Cardiac fibroblast (primary cell): ENCODE measurements around the gene METTL26.

Experiments
- DNase-seq, 2 donors: peaks; one replicate each; pipeline versions ENCODE4 v3.0.0 to v3.0.0-alpha.2; 2010; ENCODE audit warnings: low read depth in 2 of 2
- H3K4me3 ChIP-seq, 2 donors: replicated peaks in 1 of 2; 1 replicate in 1 of 2; 2 replicates in 1 of 2; pipeline ENCODE4 v1.5.1; 2011; ENCODE audit warnings: low read depth in 2 of 2, low read length in 2 of 2, mild to moderate bottlenecking in 2 of 2, moderate library complexity in 1 of 2
- CTCF ChIP-seq: IDR thresholded peaks from one replicate; pipeline ENCODE4 v1.5.1; 2011; ENCODE audit warnings: low read depth, mild to moderate bottlenecking, low read length, inconsistent platforms

The METTL26 gene

DNA sequence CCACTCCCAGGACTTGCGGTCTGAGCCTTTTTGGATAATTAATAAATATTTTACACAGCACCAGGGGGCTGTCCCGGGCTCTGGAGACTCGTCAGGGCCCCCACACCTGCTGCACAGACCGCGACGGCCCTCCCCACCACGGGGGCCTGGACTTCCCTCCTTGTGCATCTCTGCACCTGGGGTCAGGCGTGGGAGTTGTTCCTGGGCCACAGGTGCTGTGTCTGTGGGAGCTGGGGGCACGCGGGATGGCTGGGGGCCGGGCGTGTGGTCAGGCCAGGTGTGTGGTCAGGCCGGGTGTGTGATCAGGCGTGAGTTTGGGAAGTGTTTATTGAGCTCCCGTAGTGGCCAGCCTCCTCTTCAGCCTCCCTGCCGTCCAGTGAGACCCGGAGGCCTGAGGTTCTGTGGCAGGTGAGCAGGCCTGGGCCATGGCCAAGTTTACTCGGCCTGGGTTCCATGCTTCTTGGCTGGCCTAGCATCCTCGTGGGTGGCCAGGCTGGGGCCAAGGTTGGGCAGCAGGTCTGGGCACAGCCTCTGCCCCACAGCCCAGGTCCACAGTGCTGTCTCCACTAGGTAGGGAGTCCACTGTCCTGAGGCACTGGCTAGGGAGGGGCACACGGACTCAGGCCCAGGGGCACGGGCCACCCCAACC lies 42.2 kb upstream of the METTL26 start:
- no peak overlapping the region for H3K4me3 ChIP-seq
- no peak for TF ChIP-seq CTCF
- no peak for DNase-seq

DNA sequence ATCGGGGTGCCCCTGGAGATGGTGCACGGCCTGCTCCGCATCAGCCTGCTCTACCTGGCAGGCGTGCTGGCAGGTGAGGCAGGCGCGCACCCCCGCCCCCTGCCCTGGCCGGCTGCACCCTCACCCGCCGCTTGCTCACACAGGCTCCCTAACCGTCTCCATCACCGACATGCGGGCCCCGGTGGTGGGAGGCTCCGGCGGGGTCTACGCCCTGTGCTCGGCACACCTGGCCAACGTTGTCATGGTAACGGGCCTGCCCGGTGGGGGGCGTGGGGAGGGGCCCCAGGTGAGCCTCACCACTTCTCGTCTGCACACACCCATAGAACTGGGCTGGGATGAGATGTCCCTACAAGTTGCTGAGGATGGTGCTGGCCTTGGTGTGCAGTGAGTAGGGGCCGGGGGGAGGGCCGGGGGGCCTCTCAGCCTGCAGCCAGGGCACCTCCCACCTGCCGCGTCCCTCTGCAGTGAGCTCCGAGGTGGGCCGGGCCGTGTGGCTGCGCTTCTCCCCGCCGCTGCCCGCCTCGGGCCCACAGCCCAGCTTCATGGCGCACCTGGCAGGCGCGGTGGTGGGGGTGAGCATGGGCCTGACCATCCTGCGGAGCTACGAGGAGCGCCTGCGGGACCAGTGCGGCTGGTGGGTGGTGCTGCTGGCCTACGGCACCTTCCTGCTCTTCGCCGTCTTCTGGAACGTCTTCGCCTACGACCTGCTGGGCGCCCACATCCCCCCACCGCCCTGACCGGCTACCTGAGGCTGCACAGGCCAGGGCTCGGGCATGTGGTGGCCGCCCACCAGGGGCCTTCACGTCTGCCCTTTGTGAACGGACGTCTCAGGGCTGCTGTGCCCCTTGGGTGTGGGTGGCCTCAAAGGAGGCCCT lies 41.4 kb upstream of the METTL26 start:
- no peak for DNase-seq
- TF ChIP-seq CTCF, result no peak
- no peak overlapping the region for H3K4me3 ChIP-seq

DNA sequence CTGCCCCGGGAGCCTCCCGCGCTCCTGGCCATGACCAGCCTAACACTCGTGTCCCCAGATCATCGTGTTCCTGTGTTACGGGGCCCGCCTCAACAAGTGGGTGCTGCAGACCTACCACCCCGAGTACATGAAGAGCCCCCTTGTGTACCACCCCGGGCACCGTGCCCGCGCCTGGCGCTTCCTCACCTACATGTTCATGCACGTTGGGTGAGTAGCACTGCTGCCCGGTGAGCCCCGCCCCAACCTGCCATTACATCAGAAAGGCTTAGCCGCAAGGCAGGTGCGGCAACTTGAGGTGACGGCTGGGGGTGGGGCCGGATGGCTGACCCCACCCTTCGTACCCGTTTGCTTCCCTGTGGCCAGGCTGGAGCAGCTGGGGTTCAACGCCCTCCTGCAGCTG lies 40.8 kb upstream of the METTL26 start:
- no peak for DNase-seq
- H3K4me3 ChIP-seq, result no peak overlapping the region

GRCh38 chr16:676565-676902 lies 40.4 kb upstream of the METTL26 start:
- no peak for DNase-seq
- no peak overlapping the region for H3K4me3 ChIP-seq
- no peak for TF ChIP-seq CTCF

More for the DNA sequence above, 40.8 kb upstream of the METTL26 start:
- TF ChIP-seq CTCF, result no peak

GRCh38 chr16:675884-676564 lies 39.9 kb upstream of the METTL26 start:
- DNase-seq, result no peak
- H3K4me3 ChIP-seq, result peak overlapping the region; percentile 34 to 35
- no peak for TF ChIP-seq CTCF

GRCh38 chr16:674968-675883 lies 39.1 kb upstream of the METTL26 start, which contains the start of gene RHBDL1:
TSS of gene RHBDL1 (plus strand) at chr16:675671. CDS start at chr16:675791, 120 bp downstream.
- TF ChIP-seq CTCF, result no peak
- H3K4me3 ChIP-seq, result peak within 1 kb of the TSS; percentile 34 to 35
- DNase-seq, result peak; percentile 33 to 34
